ENCODE results near the gene ABTB1.

ABTB1 gene

GRCh38 chr3:127719369-127719768, 46.6 kb downstream of the ABTB1 start:
- no peak for DNase-seq (ENCODE audit: low read depth in 2 of 2)

- DNase-seq (ENCODE audit: low read depth in 2 of 2), result no peak
Observed at GRCh38 chr3:127720161-127720823, 47.5 kb downstream of the ABTB1 start.

- no peak for DNase-seq (ENCODE audit: low read depth in 2 of 2)
Observed at GRCh38 chr3:127720985-127721935, 48.5 kb downstream of the ABTB1 start.

GRCh38 chr3:127722091-127722784, 49.5 kb downstream of the ABTB1 start:
- DNase-seq (ENCODE audit: low read depth in 2 of 2), result no peak

DNA sequence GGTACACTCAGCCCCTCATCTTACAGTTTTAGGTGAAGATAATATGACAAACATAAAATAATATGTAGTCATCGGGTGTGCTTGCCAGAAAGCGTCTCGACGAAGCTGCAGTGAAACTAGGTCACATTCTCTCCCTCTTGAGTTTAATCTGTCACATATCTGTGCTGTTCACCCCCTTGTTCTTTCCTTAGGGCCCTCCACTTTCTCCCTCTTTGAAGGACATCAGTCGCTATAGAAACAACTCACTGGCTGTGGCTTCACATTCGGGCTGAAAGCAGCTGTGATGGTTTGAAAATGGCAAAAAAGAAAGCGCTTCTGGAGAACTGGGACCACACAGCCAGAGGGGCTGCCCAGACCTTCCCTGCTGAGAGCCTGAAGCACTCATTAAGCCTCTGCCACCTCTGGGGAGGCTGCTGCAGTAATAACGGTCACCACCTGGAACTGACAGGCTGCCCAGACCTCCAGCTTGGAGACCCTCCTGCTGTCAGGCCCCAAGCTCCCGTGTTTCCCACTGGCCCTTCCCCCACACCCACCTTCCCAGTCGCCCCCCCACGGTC, 50.3 kb downstream of the ABTB1 start:
- DNase-seq (ENCODE audit: low read depth in 2 of 2), result no peak

- DNase-seq (ENCODE audit: low read depth in 2 of 2), result no peak
Observed at GRCh38 chr3:127726894-127727293, 54.1 kb downstream of the ABTB1 start.

GRCh38 chr3:127728417-127729015, 55.8 kb downstream of the ABTB1 start:
- no peak for DNase-seq (ENCODE audit: low read depth in 2 of 2)

GRCh38 chr3:127729556-127730056, 56.9 kb downstream of the ABTB1 start:
- no peak for DNase-seq (ENCODE audit: low read depth in 2 of 2)

- DNase-seq (ENCODE audit: low read depth in 2 of 2), result no peak
Observed at GRCh38 chr3:127730171-127730570, 57.4 kb downstream of the ABTB1 start.
